ENCODE results near the gene KRTAP10-4.
A peak's percentile ranks its signal among the peaks of the same experiment; 100 is the strongest.
"Not testable (repeated sequence)": the region's sequence is repeated elsewhere in the genome, so short reads cannot be mapped to it uniquely, and the experiment has no call there.

The KRTAP10-4 gene, protein sequence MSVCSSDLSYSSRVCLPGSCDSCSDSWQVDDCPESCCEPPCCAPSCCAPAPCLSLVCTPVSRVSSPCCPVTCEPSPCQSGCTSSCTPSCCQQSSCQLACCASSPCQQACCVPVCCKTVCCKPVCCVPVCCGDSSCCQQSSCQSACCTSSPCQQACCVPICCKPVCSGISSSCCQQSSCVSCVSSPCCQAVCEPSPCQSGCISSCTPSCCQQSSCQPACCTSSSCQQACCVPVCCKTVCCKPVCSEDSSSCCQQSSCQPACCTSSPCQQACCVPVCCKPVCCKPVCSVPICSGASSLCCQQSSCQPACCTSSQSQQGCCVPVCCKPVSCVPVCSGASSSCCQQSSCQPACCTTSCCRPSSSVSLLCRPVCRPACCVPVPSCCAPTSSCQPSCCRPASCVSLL

DNA sequence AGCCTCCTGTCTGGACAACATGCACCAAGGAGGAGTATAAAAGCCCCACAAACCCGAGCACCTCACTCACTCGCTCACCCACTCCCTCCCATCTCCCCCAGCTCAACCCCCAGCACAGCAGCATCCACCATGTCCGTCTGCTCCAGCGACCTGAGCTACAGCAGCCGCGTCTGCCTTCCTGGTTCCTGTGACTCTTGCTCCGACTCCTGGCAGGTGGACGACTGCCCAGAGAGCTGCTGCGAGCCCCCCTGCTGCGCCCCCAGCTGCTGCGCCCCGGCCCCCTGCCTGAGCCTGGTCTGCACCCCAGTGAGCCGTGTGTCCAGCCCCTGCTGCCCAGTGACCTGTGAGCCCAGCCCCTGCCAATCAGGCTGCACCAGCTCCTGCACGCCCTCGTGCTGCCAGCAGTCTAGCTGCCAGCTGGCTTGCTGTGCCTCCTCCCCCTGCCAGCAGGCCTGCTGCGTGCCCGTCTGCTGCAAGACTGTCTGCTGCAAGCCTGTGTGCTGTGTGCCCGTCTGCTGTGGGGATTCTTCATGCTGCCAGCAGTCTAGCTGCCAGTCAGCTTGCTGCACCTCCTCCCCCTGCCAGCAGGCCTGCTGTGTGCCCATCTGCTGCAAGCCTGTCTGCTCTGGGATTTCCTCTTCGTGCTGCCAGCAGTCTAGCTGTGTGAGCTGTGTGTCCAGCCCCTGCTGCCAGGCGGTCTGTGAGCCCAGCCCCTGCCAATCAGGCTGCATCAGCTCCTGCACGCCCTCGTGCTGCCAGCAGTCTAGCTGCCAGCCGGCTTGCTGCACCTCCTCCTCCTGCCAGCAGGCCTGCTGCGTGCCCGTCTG lies at the start of gene KRTAP10-4:
Gene KRTAP10-4, plus strand, starts transcription at position 100 of the 827 bp plus-strand sequence. Its CDS starts 30 bp downstream, at position 130.
- DNase-seq, result not testable (repeated sequence)

DNA sequence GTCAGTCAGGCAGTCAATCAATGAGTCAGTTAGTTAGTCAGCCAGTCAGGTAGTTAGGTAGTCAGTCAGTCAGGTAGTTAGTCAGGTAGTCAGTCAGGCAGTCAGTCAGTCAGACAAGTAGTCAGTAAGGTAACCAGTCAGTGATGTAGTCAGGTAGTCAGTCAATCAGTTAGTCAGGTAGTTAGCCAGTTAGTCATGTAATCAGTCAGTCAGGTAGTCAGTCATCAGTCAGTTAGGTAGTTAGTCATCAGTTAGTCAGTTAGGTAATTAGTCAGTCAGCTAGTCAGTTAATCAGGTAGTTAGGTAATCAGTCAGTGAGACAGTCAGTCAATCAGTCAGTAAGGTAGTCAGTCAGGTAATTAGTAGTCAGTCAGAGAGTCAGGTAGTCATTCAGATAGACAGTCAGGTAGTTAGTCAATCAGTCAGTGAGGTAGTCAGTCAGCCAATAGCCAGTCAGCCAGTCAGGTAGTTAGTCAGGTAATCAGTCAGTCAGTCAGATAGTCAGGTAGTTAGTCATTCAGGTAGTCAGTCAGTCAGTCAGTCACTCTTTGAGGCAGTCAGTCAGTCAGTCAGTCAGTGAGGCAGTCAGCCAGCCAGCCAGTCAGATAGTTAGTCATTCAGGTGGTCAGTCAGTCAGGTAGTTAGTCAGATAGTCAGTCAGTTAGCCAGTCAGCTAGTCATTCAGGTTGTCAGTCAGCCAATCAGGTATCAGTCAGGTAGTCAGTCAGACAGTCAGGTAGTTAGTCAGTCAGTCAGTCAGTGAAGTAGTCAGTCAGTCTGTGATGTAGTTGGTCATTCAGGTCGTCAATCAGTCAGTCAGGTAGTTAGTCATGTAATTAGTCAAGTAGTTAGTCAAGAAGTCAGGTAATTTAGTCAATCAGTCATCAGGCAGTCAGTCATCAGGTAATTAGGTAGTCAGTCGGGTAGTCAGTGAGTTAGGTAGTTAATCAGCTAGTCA lies 48.8 kb upstream of the KRTAP10-4 start:
- DNase-seq, result no peak

DNA sequence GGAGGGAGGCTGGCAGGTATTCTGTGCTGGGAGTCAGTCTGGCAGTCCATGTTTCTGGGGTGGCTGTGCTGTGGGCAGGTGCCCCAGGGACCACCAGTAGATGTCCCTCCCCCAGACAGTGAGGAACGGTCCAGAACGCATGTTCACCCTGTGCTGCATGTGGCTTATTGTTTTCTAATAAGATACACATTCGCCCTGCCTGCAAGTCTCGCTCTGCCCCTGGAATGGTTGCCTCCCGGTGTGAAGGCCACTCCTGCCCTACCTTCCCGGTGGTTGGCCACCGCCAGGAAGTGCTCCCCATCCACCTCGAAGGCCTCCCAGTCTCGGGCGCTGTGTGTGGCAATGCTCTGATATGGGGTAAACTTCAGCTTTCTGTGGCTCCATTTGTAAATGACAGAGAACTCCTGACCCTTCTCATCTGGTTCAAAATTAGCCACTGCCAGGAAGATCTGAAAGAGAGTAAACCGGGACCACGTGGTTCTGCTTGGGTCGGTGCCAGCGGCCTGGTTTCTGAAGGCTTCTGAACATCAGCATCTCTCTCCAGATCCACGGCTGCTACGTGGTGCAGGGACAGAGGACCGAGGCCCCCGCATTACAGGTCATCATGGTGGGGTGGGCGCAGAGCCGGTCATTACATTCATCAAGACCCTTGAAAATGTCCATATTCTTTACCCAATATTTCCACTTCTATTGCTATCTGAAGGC lies 48.0 kb upstream of the KRTAP10-4 start:
- DNase-seq, result no peak

DNA sequence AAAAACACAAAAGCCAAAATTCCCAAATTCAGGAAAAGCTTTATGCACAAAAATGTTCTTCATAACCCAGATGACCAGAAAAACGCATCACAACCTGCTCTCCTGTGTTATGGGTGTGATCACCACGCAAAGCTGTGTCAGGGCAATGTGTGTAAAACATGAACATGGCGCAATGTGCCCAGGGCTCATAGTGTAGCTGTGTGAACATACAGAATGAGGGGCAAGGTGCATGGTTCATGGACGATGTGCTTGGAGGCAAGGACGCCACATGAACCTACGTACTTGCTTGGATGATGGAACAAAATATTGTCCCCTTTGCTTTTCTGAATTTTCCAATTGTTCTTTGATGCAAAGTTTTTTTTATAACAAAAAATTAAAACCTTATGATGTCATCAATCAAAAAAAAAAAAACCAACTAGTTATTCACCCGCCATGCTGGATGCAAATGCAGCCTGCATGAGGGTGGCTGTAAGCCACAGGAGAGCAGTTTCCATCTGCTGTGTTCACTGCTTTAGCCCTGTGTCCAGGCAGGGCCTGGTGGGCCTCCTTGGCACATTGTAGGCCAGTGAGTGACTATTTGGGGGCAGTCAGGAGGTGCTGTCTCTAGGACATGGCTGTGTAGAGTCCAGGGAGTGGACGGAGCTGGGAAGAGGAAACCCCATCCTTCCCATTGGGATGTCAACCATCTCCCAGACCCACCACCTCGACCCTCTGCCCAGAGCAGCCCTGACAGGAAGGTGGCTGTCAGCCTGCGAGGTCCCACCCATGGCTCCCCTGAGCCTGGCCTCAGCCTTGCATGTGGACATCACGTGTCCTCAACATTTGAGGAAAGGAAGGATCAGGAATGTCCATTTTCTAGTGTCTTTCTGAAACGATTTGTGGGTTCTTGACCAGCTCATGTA lies 47.2 kb upstream of the KRTAP10-4 start:
- DNase-seq, result no peak

DNA sequence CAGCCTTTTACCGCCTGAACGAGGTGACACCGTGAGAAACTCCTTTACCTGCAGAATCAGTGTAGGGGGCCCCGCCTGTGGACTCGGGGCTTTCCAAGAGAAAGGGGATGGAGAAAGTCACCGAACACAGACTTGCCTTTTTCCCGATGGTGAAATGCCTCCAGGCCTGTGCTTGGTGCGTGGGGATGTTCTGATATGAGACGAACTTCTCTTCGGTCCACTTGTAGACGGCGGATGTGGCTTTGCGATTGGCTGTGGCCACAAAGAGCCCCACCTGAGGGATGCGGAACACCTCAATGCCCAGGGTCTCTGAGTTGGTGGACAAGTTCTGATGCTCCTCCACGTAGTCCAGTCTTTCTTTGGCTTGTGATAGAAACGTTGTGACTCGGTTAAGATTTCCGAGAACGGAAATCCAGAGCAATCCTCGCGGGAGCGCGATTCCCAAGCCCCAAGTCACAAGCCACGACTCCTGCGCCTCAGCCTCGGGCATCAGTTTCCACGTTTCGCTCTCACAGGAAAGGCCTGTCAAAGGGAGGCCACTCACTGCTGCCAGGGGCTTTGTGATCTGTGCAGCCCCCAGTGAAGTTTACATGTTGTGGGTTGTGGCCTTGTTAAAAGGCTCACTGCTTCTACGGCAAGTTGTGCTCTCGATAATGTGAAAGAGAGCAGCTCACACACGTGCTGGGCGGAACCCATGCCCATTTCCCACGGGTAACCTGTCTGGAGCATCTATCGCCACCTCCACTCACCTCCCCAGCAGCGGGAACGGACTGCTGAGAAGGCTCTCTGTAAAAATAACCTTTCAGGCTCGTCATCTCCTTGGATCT lies 46.2 kb upstream of the KRTAP10-4 start:
- DNase-seq, result no peak

DNA sequence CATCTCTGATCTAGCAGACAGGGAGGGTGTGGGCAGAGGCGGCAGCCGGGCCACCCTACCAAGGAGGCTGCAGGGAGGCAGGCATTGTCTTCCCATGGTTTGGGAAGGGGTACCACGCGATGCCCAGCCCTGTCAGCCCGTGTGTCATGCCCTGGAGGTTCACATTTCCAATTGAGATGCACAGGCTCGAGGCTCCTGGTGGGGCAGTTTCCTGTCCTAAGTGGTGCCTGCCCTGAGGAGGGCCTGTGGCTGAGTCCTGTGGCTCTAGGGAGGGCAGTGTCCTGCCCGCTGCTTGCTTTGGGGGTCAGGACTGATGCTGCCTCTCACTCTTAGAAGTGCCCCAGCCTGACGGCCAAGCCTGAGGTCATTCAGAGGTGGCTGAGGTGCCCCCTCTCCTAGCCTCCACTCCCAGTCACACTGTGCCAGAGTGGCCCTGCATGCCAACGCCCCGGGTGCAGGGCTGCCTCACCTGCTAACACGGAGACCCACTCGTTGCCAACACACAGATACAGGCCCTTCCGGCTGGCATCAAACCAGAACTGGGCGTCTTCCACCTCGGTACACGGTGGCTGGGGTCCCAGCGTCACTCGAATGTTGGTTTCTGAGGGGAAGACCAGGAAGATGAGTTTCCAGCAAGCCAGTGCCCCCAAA lies 45.4 kb upstream of the KRTAP10-4 start:
- DNase-seq, result no peak

DNA sequence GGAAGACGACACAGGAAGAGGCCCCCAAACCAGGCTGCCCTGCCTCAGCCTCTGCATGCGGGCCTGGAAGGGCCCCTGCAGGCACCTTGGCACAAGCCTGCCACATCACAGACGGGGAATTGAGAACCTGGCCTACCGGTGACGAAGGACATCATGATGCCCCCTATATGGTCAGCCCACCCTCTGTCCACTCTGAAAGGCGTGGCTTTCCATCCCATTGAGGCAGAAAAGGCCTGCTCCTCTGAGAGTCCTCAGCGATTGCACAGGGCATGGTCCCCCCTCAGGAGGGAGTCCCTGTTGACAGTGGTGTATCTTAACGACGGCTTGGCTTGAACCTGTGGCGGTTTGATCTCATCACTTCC lies 44.9 kb upstream of the KRTAP10-4 start:
- no peak for DNase-seq

DNA sequence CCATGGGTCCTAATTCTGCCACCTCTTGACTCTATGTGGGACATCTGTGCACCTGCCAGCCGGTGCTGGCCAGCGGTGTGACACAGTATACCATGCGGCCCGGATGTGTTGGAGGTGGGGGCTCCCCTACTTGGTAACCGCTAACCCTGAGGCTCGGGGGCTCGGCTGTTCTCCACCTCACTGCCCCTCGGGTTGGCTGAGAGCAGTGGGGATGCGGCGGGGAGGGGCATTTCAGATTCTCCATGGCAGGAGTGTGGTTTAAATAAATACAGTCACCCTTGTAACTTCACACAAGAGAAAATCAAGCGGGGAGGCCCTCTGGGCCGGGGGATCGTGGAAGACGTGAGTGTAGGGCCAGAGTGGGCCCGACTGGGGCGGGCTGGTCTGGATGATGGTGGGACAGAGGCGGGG lies 44.5 kb upstream of the KRTAP10-4 start:
- no peak for DNase-seq

DNA sequence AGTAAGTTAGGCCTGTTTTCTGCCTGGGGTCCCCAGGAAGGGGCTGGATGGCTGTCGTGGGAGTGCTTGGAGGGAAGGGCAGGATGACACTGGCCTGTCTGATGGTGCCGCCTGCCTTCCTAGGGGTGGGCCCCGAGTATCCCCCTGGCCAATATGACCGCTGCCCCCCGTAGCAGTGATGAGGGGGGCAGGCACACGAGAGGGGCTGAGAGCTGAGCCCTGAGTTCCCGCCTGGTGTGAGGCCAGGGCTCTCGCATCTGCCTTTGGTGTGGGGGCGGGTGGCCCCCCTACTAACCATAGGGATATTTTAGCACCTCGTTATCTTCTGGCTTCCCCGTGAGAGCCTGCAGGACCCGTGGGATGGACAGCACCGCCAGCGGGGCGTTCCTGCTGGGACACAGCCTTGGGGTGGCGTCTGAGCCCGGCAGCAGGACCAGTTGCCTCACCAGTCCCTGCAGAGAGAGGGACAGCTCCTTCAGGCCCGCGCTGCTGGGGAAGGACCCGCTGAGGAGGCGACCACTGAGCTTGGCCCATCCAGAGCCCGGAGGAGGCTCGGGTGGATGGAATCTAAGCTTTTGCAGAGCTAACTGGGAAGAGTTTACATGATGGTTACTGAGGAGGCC lies 43.9 kb upstream of the KRTAP10-4 start:
- no peak for DNase-seq

DNA sequence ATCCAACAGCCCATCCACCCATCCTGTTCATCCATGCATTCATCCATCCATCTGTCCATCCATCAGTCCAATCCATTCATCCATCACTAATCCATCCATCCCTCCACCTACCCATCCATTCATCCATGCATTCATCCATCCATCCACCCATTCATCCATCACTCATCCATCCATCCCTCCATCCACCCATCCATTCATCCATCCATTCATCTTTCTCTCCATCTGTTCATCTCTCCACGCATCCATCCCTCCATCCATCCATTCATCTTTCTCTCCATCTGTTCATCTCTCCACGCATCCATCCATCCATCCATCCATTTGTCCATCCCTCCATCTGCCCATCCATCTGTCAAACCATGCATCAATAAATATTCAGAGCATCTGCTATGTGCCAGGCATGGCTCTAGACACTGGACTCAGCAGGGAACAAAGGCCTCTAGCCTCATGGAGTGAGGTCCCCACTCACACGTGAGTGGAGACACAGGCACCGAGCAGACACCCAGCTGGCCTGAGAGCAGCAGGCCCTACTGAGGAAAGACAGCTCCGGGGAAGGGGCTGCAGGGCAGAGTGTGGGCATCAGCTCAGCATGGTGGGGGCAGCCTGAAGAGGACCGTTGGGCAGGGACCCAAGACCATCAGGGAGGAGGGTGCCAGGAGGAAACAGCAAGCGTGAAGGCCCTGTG lies 43.2 kb upstream of the KRTAP10-4 start:
- DNase-seq, result no peak

DNA sequence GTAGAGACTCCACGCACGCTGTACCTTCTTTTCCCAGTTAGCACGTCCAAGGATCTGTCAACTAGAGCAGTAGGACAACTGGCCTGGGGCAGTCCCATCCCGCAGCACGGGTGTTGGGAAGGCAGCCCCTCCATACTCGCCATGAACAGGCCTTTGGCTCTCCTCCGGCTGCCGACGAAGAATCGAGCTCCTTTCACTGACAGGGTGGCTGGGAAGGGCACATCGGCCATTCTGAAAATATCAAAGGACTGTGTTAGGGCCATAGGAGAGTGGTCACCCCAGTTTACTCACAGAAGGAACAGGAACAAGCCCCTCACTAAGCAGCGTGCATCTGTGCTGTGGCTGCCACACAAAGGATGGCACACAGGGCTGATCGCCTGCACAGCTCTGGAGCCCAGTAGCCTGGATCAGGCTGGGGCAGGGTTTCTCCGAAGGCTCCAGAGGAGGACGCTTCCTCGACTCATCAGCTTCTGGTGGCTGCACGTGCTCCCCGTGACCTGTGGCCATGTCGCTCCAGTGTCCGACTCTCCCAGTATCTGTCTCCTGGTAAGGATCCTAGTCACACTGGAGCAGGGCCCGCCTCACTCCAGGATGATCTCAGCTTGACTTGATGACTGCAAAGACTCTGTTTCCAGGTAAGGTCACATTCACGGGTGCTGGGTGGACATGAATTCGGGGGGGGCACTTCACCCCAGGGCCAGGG lies 42.5 kb upstream of the KRTAP10-4 start:
- no peak for DNase-seq

DNA sequence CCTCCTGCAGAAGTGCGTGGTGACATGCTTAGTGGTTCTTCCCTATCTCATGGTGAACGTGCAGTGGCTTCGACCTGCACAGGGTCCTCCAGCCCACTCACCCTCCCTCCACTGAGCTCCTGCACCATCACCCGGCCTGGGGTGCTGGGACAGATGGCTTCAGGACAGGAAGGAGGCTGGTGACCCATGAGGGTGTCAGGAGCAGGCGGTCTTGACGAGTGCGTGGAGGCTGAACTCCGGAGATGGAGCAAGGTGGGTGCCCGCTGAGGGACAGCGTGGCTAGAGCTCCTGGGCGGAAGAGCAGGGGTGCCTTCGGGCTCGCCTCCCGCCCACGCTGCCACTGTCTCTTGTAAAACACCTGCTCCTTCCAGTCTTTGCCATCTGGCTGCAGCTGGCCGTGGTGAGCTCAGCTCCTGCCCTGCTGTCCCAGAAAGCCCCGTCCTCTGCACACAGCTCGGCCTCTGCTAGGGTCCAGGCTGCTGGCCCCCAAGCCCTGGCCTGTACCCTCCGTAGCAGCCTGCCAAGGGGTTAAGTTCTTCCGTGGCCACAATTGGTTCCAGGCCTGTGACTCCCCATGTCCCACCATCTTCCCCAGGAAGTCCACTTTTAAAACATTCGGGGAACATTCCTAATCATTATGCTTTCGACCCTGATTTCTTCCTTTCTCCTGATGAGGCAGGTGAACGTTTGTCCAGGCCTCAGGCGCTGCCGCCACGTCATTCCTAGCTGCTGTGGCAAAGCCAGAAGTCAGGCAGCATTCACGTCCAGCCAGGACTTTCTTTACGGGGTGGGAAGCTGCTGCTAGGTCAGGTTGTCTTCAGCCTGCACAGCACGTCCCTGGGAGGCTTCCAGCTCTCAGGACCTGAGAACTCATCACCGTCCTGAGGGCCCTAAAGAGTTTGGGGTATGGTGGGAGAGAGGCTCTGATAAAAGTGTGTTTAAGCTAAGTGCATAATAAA lies 41.6 kb upstream of the KRTAP10-4 start:
- peak; percentile 57 for DNase-seq

DNA sequence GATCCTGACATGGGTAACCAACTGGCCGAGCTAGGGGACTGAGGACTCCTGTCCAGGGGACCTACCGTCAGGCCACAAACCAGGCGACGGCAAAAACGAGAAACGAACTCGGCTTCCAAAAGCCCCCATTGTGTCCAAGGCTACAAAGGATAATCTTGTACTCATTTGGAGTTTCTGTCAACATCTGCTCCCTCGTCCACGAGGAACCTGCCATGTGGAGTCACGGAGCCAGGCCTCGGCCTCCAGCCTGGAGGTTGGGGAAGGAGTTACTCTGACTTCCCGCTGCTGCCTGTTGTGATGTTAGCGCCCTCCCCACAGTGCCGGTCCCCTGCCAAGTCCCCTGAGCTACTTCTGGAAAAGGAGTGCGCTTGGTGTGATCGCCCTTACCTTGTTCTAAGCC lies 40.8 kb upstream of the KRTAP10-4 start:
- no peak for DNase-seq

DNA sequence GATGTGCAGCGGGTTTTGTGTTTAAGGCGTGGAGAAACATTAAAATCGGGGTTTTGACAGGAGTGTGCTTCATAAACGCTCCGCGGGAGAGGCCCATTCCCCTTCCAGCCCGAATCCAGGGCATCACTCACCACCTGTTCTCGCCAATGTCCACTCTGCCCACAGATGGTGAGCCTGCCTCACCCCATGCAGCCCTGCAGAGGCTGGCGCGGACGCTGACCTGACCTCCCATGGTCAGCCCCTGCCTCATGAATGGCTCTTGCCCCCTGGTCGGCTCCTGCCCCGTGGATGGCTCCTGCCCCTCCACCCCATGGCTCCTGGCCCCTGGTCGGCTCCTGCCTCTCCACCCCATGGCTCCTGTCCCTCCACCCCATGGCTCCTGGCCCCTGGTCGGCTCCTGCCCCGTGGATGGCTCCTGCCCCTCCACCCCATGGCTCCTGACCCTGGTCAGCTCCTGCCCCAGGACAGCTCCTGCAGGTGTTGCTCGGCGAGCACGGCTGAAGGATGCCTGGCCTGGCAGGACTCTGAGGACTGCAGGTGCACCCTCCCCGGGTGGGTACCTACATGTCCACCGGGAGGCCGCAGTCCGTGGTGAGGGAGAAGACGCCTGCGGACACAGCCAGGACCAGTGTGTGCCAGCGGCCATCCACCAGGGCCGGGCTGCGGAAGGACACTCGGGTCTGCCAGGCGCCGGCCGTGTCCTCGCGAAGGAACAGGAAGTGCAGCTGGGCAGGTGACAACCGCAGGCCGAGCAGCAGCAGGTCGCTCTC lies 40.2 kb upstream of the KRTAP10-4 start:
- DNase-seq, result no peak

DNA sequence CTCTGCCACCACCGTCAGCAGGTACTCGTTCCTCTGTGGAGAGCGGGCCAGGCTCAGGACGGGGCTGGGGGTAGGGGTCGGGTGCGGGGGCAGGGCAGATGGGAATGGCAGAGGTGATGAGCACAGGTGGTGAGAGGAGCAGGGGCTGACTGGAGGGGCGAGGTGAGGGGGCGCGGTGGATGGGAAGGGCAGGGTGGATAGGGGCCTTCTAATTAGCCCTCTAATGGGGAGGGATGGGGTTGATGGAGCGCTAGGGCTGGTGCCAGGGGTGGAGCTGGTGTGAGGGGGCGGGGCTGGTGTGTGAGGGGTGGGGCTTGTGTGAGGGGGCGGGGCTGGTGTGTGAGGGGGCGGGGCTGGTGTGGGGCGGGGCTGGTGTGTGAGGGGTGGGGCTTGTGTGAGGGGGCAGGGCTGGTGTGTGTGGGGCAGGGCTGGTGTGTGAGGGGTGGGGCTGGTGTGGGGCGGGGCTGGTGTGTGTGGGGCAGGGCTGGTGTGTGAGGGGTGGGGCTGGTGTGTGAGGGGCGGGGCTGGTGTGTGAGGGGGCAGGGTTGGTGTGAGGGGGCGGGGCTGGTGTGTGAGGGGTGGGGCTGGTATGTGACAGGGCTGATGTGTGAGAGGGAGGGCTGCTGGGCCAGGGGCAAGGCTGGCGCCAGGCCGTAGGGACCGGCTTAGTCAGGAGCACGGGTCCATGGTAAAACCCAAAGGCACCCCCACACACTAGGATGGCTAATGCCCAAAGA lies 39.5 kb upstream of the KRTAP10-4 start:
- no peak for DNase-seq

All from NCI-H2171 treated with DMSO at 0.1 percent for 48 hours (cell line).